ENCODE measurements around the gene JAKMIP3. TPM values are rescaled to one million over a fixed set of nuclear protein-coding genes. Genes with fewer than 3 reads are reported as not detected.
"Not testable (repeated sequence)": the region's sequence is repeated elsewhere in the genome, so short reads cannot be mapped to it uniquely, and the experiment has no call there.

JAKMIP3 gene
- total RNA-seq, 3 donors from 2014 or later: 0.20 to 1.4 (median 0.24) TPM

DNA sequence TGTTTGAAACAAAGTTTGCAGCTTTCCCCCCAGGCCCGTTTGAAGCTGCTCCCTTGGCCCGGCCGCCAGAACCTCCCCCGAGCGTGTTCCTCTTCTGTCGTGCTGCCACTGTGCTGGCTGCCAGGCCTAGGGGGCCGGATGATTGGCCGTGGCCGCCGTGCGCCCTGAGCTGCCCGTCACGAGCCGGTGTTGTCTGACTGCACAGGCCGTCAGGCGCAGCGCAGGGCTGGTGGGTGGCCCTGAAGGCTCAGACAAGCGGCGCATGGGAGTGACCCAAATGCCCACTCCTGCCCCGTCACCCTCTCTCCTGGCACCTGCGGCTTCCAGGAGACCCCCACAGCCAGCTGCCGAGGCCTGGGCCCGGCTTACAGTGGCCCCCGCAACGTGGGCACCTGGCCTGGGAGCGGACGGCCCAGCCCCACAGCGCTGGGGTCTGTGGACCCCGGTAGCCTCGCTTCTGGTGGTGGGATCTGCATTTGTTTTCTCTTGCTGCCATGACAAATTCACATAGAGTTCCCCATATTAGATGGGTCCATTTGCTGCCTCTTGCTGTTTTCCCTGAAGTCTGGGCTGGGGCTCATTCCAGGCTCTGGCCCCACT is 13.1 kb downstream of the JAKMIP3 start:
- intact Hi-C loops (cut with DNase I, micrococcal nuclease): no loop called here
- DNase-seq (peak in 1 of 3 donors; percentile 29), ATAC-seq (no peak)
- no peak overlapping the region for H3K4me3 ChIP-seq
- TF ChIP-seq, protein P1, sequence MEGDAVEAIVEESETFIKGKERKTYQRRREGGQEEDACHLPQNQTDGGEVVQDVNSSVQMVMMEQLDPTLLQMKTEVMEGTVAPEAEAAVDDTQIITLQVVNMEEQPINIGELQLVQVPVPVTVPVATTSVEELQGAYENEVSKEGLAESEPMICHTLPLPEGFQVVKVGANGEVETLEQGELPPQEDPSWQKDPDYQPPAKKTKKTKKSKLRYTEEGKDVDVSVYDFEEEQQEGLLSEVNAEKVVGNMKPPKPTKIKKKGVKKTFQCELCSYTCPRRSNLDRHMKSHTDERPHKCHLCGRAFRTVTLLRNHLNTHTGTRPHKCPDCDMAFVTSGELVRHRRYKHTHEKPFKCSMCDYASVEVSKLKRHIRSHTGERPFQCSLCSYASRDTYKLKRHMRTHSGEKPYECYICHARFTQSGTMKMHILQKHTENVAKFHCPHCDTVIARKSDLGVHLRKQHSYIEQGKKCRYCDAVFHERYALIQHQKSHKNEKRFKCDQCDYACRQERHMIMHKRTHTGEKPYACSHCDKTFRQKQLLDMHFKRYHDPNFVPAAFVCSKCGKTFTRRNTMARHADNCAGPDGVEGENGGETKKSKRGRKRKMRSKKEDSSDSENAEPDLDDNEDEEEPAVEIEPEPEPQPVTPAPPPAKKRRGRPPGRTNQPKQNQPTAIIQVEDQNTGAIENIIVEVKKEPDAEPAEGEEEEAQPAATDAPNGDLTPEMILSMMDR (IDR thresholded peaks at IDR 0.05): no peak
- no peaks in the 10 kb centered on the region for H3K36me3 ChIP-seq (ENCODE audit: low read depth)
- no peaks in the 10 kb centered on the region for H3K4me1 ChIP-seq (ENCODE audit: low read depth)
- H3K9me3 ChIP-seq: no peaks in the 10 kb centered on the region

DNA sequence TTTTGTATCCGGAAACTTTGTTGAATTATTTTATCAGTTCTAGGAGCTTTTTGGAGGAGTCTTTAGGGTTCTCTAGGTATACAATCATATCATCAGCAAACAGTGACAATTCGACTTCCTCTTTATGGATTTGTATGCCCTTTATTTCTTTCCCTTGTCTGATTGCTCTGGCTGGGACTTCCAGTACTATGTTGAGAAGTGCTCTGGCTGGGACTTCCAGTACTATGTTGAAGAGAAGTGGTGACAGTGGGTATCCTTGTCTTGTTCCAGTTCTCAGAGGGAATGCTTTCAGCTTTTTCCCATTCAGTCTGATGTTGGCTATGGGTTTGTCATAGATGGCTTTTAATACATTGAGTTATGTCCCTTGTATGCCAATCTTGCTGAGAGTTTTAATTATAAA is 18.6 kb downstream of the JAKMIP3 start:
- H3K4me1 ChIP-seq (ENCODE audit: low read depth); H3K9me3 ChIP-seq; ATAC-seq; intact Hi-C loops (cut with DNase I, micrococcal nuclease); H3K4me3 ChIP-seq; DNase-seq; H3K36me3 ChIP-seq (ENCODE audit: low read depth): not testable (repeated sequence)

DNA sequence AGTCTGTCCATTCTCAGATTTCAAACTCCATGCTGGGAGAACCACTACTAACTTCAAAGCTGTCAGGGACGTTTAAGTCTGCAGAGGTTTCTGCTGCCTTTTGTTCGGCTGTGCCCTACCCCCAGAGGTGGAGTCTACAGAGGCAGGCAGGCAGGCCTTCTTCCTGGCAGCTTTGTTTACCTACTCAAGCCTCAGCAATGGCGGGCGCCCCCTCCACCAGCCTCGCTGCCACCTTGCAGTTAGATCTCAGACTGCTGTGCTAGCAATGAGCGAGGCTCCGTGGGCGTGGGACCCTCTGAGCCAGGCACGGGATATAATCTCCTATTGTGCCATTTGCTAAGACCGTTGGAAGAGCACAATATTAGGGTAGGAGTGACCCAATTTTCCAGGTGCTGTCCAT is 27.5 kb downstream of the JAKMIP3 start:
- peak in 1 of 3 donors; percentile 34 for DNase-seq
- H3K4me3 ChIP-seq; ATAC-seq; intact Hi-C loops (cut with DNase I, micrococcal nuclease); H3K4me1 ChIP-seq (ENCODE audit: low read depth); H3K9me3 ChIP-seq; H3K36me3 ChIP-seq (ENCODE audit: low read depth): not testable (repeated sequence)

DNA sequence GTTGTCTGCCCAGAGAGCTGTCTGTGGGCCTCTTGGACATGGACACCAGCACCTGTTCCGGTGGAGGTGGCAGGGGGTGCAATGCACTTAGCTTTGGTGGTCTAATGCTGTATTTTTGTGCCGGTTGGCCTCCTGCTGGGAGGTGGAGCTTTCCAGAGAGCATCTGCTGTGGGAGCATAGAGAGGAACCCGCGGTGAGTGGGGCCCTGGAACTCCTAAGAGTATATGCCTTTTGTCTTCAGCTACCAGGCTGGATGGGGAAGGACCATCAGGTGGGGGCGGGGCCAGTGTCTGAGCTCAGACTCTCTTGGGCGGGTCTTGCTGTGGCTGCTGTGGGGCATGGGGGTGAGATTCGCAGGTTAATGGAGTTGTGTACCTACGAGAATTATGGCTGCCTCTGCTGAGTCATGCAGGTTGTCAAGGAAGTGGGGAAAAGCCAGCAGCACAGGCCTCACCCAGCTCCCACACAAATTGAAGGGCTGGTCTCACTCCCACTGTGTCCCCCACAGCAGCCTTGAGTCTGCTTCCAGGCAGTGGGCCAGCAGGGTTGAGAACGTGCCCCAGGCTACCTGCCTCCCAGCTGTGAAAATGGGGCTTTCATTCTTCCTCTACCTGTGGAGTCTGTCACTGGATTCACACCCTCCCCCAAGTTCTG is 29.0 kb downstream of the JAKMIP3 start:
- no peak overlapping the region for H3K4me3 ChIP-seq
- intact Hi-C loops (cut with DNase I, micrococcal nuclease): no loop called here
- ATAC-seq (peak; percentile 23), DNase-seq (peak in 1 of 3 donors; percentile 30)
- no peaks in the 10 kb centered on the region for H3K4me1 ChIP-seq (ENCODE audit: low read depth)
- H3K36me3 ChIP-seq (ENCODE audit: low read depth): no peaks in the 10 kb centered on the region
- H3K9me3 ChIP-seq: no peaks in the 10 kb centered on the region
- TF ChIP-seq, protein P1 (IDR thresholded peaks at IDR 0.05): no peak

DNA sequence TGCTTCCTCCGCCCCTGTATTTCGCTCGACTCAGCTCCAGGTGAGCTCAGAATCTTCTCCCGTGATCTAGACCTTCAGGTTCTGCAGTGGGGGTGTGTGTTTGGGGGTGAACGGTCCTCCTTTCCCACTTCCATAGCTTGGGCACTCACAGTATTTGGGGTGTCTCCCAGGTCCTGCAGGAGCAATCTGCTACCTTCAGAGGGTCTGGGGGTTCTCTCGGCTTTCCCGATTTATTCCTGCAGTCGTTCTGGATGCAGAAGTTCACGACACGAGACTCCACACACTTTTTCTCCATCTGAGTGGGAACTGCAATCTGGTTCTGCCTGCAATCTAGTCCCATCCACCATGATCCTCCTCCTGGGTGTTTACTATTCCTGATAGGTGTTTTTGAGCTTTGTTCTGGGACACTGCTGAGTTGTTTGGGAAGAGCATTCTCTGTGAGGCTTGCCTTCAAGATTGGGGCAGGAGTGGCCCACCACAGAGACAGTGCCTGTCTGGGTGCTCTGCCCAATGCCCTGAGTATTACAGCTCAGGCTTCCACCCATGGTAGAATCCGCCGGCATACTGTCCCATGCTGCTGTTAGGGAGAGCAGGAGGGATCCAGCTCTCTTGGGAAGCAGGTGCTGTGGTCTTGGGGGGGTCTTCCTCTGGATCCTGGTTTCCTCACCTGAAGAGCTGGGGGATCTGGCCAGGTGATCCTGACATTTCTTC is 29.8 kb downstream of the JAKMIP3 start:
- H3K4me1 ChIP-seq (ENCODE audit: low read depth): no peaks in the 10 kb centered on the region
- no peaks in the 10 kb centered on the region for H3K9me3 ChIP-seq
- ATAC-seq (no peak), DNase-seq (no peak)
- intact Hi-C loops (cut with DNase I, micrococcal nuclease): no loop called here
- TF ChIP-seq, protein P1 (IDR thresholded peaks at IDR 0.05): no peak
- no peaks in the 10 kb centered on the region for H3K36me3 ChIP-seq (ENCODE audit: low read depth)
- H3K4me3 ChIP-seq: no peak overlapping the region

DNA sequence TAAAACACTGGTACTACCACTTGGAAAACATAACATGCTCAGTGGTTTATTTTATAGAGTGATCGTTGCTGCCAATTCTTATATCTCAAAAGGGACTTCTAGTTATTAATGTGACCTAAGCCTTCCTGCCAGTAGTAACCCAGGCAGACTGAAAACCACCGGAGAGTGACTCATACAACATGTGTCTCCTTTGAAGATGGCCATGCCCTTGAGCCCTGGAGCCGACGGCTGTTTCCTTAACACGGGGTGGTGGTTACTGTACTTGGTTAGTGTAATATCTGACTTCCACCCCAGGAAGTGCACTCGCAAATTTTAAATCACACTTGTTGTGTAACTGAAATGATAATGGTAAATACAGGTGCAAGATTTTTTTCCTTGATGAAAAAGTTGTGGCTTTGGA is 30.5 kb downstream of the JAKMIP3 start:
- no peak for DNase-seq
- Histone ChIP-seq H3K9me3 (no peaks in the 10 kb centered on the region), H3K36me3 (ENCODE audit: low read depth) (no peaks in the 10 kb centered on the region), H3K4me3 (no peak overlapping the region), H3K4me1 (ENCODE audit: low read depth) (no peaks in the 10 kb centered on the region)
- intact Hi-C loops (cut with DNase I, micrococcal nuclease): no loop called here
- TF ChIP-seq, protein P1 (IDR thresholded peaks at IDR 0.05): no peak
- peak; percentile 61 for ATAC-seq

Measured in mucosa of descending colon (tissue), 3 donors.